ENCODE results near the gene PRKCZ.

DNA sequence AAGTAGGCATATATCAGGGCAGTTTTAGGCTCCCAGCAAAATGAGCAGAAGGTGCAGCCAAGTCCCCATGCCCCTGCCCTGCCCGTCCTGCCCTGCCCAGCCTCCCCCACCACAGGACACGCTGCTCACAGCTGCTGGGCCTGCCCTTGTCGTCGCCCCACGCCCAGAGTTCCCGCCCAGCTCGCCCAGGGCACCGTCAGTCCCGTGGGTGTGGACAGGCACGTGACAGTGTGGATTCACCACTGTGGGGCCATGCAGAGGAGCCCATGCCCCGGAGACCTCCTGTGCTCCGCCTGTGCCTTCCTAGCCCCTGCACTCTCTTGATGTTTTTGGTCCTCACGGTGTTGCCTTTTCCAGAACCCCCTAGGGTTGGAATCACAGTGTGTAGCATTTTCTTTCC lies 137.4 kb downstream of the PRKCZ start:
- TF ChIP-seq, protein P1, sequence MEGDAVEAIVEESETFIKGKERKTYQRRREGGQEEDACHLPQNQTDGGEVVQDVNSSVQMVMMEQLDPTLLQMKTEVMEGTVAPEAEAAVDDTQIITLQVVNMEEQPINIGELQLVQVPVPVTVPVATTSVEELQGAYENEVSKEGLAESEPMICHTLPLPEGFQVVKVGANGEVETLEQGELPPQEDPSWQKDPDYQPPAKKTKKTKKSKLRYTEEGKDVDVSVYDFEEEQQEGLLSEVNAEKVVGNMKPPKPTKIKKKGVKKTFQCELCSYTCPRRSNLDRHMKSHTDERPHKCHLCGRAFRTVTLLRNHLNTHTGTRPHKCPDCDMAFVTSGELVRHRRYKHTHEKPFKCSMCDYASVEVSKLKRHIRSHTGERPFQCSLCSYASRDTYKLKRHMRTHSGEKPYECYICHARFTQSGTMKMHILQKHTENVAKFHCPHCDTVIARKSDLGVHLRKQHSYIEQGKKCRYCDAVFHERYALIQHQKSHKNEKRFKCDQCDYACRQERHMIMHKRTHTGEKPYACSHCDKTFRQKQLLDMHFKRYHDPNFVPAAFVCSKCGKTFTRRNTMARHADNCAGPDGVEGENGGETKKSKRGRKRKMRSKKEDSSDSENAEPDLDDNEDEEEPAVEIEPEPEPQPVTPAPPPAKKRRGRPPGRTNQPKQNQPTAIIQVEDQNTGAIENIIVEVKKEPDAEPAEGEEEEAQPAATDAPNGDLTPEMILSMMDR (IDR thresholded peaks at IDR 0.05), result no peak
- no peak for TF ChIP-seq POLR2AphosphoS5 (IDR thresholded peaks at IDR 0.05)
